HUDEP-2 (cell line): Measurements from ENCODE around the gene MICALL2.

Experiments
- DNase-seq, 76 experiments: peaks; one replicate each; lab custom pipeline; 2025; ENCODE audit not compliant: unreplicated experiment in 76 of 76; lab: John Stamatoyannopoulos, UW

Gene MICALL2

GRCh38 chr7:1421020-1421790 is 38.1 kb downstream of the MICALL2 start:
- no peak for DNase-seq

- DNase-seq = no peak
Observed at GRCh38 chr7:1419688-1420087, 39.6 kb downstream of the MICALL2 start.

- no peak for DNase-seq
Observed at GRCh38 chr7:1419310-1419634, 40.0 kb downstream of the MICALL2 start.

- peak in 7 of 76 experiments; percentile 24 to 40 (median 31) for DNase-seq
Observed at GRCh38 chr7:1418505-1419309, 40.6 kb downstream of the MICALL2 start.

- no peak for DNase-seq
Observed at GRCh38 chr7:1415389-1415990, 43.8 kb downstream of the MICALL2 start.

GRCh38 chr7:1413936-1414639 is 45.2 kb downstream of the MICALL2 start:
- DNase-seq = no peak

GRCh38 chr7:1412322-1413261 is 46.7 kb downstream of the MICALL2 start:
- peak in 71 of 76 experiments; percentile 31 to 94 (median 78) for DNase-seq

- no peak for DNase-seq
Observed at GRCh38 chr7:1411414-1411813, 47.9 kb downstream of the MICALL2 start.

- DNase-seq = no peak
Observed at GRCh38 chr7:1410992-1411391, 48.3 kb downstream of the MICALL2 start.

- DNase-seq = no peak
Observed at GRCh38 chr7:1409555-1409954, 49.7 kb downstream of the MICALL2 start.

- DNase-seq = no peak
Observed at GRCh38 chr7:1408466-1408865, 50.8 kb downstream of the MICALL2 start.

GRCh38 chr7:1407892-1408291 is 51.4 kb downstream of the MICALL2 start:
- no peak for DNase-seq

GRCh38 chr7:1404898-1405548 is 54.2 kb downstream of the MICALL2 start:
- no peak for DNase-seq

- no peak for DNase-seq
Observed at GRCh38 chr7:1404460-1404809, 54.8 kb downstream of the MICALL2 start.

GRCh38 chr7:1403638-1404459 is 55.4 kb downstream of the MICALL2 start:
- DNase-seq = no peak

GRCh38 chr7:1402791-1403637 is 56.3 kb downstream of the MICALL2 start:
- no peak for DNase-seq

GRCh38 chr7:1402110-1402790 is 57.0 kb downstream of the MICALL2 start:
- no peak for DNase-seq
